ENCODE measurements around the gene CRIM1. TPM values are rescaled to one million over a fixed set of nuclear protein-coding genes. Genes with fewer than 3 reads are reported as not detected.

The CRIM1 gene
- total RNA-seq, 1 experiment from 2014 or later: 292 TPM

DNA sequence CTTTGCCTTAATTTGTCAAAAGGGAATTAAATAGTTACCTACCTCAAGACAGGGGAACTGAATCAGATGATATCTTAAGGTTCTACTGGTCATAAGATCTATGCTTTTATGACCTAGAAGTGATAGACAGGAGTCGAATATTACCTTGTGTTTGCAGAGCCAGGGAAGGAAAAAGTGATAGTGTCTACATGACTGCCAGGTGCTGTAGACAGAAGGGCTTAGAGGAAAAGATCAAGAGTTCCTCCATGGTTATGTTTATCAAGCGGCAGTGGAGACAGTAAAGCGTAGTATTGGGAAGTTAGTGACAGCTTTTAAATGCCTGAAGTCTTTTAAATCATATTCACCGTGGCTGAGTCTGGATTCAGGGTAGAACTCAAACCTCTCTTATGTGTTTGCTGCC, 11.9 kb downstream of the CRIM1 start:
- peak overlapping the region; percentile 65 for H3K27ac Mint-ChIP-seq (ENCODE audit: unreplicated experiment)
- Histone ChIP-seq H3K4me1 (peaks cover 97% of the 10 kb centered on the region), H3K9me3 (no peaks in the 10 kb centered on the region), H3K36me3 (ENCODE audit: control insufficient read depth, insufficient read depth, low read length) (no peaks in the 10 kb centered on the region), H3K27me3 (replicated peaks; ENCODE audit: control insufficient read depth, insufficient read depth, low read length) (no peaks in the 10 kb centered on the region), H3K4me3 (ENCODE audit: low read depth, low read length) (no peak overlapping the region)
- POLR2A ChIA-PET: no interaction called here
- peaks cover 83% of the 10 kb centered on the region for H3K36me3 Mint-ChIP-seq (ENCODE audit: insufficient read depth, unreplicated experiment)
- no peaks in the 10 kb centered on the region for H3K9me3 Mint-ChIP-seq (ENCODE audit: unreplicated experiment)
- TF ChIP-seq, protein P1, sequence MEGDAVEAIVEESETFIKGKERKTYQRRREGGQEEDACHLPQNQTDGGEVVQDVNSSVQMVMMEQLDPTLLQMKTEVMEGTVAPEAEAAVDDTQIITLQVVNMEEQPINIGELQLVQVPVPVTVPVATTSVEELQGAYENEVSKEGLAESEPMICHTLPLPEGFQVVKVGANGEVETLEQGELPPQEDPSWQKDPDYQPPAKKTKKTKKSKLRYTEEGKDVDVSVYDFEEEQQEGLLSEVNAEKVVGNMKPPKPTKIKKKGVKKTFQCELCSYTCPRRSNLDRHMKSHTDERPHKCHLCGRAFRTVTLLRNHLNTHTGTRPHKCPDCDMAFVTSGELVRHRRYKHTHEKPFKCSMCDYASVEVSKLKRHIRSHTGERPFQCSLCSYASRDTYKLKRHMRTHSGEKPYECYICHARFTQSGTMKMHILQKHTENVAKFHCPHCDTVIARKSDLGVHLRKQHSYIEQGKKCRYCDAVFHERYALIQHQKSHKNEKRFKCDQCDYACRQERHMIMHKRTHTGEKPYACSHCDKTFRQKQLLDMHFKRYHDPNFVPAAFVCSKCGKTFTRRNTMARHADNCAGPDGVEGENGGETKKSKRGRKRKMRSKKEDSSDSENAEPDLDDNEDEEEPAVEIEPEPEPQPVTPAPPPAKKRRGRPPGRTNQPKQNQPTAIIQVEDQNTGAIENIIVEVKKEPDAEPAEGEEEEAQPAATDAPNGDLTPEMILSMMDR (IDR thresholded peaks at IDR 0.05; ENCODE audit: insufficient read depth in 1 of 2, low read depth in 1 of 2, low read length in 1 of 2, severe bottlenecking in 1 of 2, unreplicated experiment in 1 of 2): no peak
- H3K4me1 Mint-ChIP-seq (ENCODE audit: low read depth, unreplicated experiment): peaks cover 76% of the 10 kb centered on the region
- no TSS peak for BruUV-seq (replicated peaks)
- peak overlapping the region; percentile 49 for H3K4me3 Mint-ChIP-seq (ENCODE audit: unreplicated experiment)
- intact Hi-C loops (cut with micrococcal nuclease; ENCODE audit: unreplicated experiment): loop anchor here (1.0 kb wide), 1 partner anchor 9 kb away; no protein-coding TSS in a partner anchor
- CTCF ChIA-PET: interaction anchor here (0.7 to 1.4 kb wide), 4 partner anchors 8 to 140 kb away, joined by 3 to 4 read pairs (median 4); no protein-coding TSS in a partner anchor
- no peaks in the 10 kb centered on the region for H3K27me3 Mint-ChIP-seq (ENCODE audit: insufficient read depth, unreplicated experiment)
- peak in 1 of 2 experiments; percentile 43 for DNase-seq

DNA sequence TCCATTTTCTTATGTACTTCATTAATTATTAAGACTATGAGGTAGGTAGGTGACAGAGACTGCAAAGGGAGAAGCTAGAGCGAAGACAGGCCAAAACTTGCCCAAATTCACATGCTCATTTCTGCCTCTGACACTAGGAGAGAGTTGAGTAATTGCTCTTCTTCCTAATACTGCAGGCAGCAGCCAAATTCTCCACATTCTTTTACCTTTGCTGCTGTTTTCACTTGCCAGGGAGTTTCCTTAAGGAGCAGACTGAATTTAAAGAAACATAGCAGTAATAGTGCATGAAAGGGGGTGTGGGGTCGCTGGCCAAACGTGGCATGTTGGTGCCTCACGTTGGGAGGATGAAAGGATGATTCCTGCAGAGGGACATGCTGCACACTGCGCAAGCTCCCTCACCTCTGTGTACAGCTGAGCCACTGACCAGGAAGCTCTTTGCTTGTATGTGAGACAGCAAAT, 12.3 kb downstream of the CRIM1 start:
- no peaks in the 10 kb centered on the region for H3K27me3 ChIP-seq (replicated peaks; ENCODE audit: control insufficient read depth, insufficient read depth, low read length)
- H3K4me3 Mint-ChIP-seq (ENCODE audit: unreplicated experiment): peak overlapping the region; percentile 49
- H3K9me3 Mint-ChIP-seq (ENCODE audit: unreplicated experiment): no peaks in the 10 kb centered on the region
- ChIA-PET CTCF (interaction anchor here (0.7 to 1.5 kb wide), 4 partner anchors 8 to 139 kb away, joined by 3 to 7 read pairs (median 4); no protein-coding TSS in a partner anchor), POLR2A (interaction anchor here (0.5 kb wide), 1 partner anchor 19 kb away, joined by 3 read pairs; no protein-coding TSS in a partner anchor)
- TF ChIP-seq, protein P1 (IDR thresholded peaks at IDR 0.05; ENCODE audit: insufficient read depth in 1 of 2, low read depth in 1 of 2, low read length in 1 of 2, severe bottlenecking in 1 of 2, unreplicated experiment in 1 of 2): no peak
- H3K9me3 ChIP-seq: no peaks in the 10 kb centered on the region
- intact Hi-C loops (cut with micrococcal nuclease; ENCODE audit: unreplicated experiment): loop anchor here (1.0 kb wide), 1 partner anchor 10 kb away; no protein-coding TSS in a partner anchor
- no peaks in the 10 kb centered on the region for H3K27me3 Mint-ChIP-seq (ENCODE audit: insufficient read depth, unreplicated experiment)
- no peaks in the 10 kb centered on the region for H3K36me3 ChIP-seq (ENCODE audit: control insufficient read depth, insufficient read depth, low read length)
- BruUV-seq (replicated peaks): no TSS peak
- H3K4me1 Mint-ChIP-seq (ENCODE audit: low read depth, unreplicated experiment): peaks cover 80% of the 10 kb centered on the region
- peak overlapping the region; percentile 17; the same call in 1 of the 2 replicates for H3K4me3 ChIP-seq (ENCODE audit: low read depth, low read length)
- peaks cover 97% of the 10 kb centered on the region for H3K4me1 ChIP-seq
- DNase-seq: no peak
- H3K36me3 Mint-ChIP-seq (ENCODE audit: insufficient read depth, unreplicated experiment): peaks cover 83% of the 10 kb centered on the region
- peak overlapping the region; percentile 65 for H3K27ac Mint-ChIP-seq (ENCODE audit: unreplicated experiment)

DNA sequence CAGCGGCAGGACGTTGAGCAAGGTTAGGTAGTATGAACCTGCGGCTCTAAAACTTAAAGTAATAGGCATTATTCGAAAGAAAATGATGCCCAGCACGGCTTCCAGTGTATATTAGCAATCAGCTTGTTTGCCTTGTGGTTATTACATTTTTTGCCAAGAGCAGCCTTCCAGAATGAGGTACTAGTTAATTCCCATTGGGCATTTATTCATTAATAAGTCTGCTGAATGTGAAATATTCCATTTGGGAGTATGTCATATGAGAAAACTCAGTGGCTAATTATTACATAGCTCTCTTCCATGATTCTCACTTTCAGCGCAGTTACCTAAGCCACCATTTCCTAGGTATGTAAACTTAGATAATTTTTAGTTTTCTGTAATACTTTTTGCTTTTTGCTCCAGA, 12.9 kb downstream of the CRIM1 start:
- Histone ChIP-seq H3K27me3 (replicated peaks; ENCODE audit: control insufficient read depth, insufficient read depth, low read length) (no peaks in the 10 kb centered on the region), H3K4me3 (ENCODE audit: low read depth, low read length) (no peak overlapping the region), H3K36me3 (ENCODE audit: control insufficient read depth, insufficient read depth, low read length) (no peaks in the 10 kb centered on the region), H3K9me3 (no peaks in the 10 kb centered on the region), H3K4me1 (peaks cover 99% of the 10 kb centered on the region)
- Mint-ChIP-seq H3K9me3 (ENCODE audit: unreplicated experiment) (no peaks in the 10 kb centered on the region), H3K27me3 (ENCODE audit: insufficient read depth, unreplicated experiment) (no peaks in the 10 kb centered on the region), H3K27ac (ENCODE audit: unreplicated experiment) (peak overlapping the region; percentile 76), H3K36me3 (ENCODE audit: insufficient read depth, unreplicated experiment) (peaks cover 84% of the 10 kb centered on the region), H3K4me3 (ENCODE audit: unreplicated experiment) (peak overlapping the region; percentile 49), H3K4me1 (ENCODE audit: low read depth, unreplicated experiment) (peaks cover 85% of the 10 kb centered on the region)
- TF ChIP-seq, protein P1 (IDR thresholded peaks at IDR 0.05; ENCODE audit: insufficient read depth in 1 of 2, low read depth in 1 of 2, low read length in 1 of 2, severe bottlenecking in 1 of 2, unreplicated experiment in 1 of 2): no peak
- ChIA-PET POLR2A (interaction anchor here (0.5 kb wide), 1 partner anchor 19 kb away, joined by 3 read pairs; no protein-coding TSS in a partner anchor), CTCF (interaction anchor here (0.7 to 1.5 kb wide), 3 partner anchors 9 to 91 kb away, joined by 3 to 7 read pairs (median 4); no protein-coding TSS in a partner anchor)
- no peak for DNase-seq
- intact Hi-C loops (cut with micrococcal nuclease; ENCODE audit: unreplicated experiment): no loop called here
- BruUV-seq (replicated peaks): no TSS peak

All from Caco-2 (cell line).